8988T (cell line): ENCODE measurements around the gene UHRF1.
"Not testable (repeated sequence)": the region's sequence is repeated elsewhere in the genome, so short reads cannot be mapped to it uniquely, and the experiment has no call there.

ENCODE experiments used
- DNase-seq: peaks from one replicate; pipeline ENCODE4 v3.0.0; 2011

The UHRF1 gene

DNA sequence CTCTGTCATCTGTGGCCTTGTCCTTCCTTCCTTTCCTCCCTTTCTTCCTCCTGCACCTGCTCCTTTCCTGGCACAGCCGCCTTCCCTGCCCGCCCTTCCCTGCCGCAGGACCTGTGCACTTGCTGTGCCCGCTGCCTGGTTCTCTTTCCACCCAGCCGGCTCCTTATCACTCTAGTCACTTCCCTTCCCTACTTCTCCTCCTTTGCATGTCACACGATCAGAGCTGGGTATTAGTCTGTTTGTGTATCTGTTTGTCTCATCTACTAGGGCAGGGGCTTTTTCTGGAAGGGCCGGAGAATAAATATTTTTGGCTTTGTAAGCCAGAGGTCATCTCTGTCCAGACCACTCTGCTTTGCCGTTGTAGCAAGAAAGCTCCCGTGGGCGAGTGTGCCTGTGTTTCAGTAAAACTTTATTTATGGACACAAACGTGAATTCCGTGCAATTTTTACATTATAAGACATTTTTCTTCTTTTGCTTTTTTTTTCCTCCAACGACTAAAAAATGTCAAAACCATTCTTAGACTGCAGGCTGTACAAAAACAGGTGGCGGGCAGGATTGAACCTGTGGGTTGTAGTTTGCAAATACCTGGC lies 65.7 kb downstream of the UHRF1 start:
- no peak for DNase-seq

DNA sequence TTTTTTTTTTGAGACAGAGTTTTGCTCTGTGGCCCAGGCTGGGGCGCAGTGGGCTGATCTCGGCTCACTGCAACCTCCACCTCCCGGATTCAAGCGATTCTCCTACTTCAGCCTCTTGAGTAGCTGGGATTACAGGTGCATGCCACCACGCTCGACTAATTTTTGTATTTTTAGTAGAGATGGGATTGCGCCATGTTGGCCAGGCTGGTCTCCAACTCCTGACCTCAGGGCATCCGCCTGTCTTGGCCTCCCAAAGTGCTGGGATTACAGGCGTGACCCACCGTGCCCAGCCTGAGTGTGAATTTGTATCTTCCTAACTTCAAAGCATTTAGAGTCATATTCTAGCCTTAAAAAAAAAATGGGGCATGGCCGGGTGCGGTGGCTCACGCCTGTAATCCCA lies 66.3 kb downstream of the UHRF1 start:
- not testable (repeated sequence) for DNase-seq

GRCh38 chr19:4976401-4977298 lies 67.3 kb downstream of the UHRF1 start:
- DNase-seq = peak; percentile 56

- peak; percentile 67 for DNase-seq
Measured at GRCh38 chr19:4977299-4978174, 68.2 kb downstream of the UHRF1 start.

DNA sequence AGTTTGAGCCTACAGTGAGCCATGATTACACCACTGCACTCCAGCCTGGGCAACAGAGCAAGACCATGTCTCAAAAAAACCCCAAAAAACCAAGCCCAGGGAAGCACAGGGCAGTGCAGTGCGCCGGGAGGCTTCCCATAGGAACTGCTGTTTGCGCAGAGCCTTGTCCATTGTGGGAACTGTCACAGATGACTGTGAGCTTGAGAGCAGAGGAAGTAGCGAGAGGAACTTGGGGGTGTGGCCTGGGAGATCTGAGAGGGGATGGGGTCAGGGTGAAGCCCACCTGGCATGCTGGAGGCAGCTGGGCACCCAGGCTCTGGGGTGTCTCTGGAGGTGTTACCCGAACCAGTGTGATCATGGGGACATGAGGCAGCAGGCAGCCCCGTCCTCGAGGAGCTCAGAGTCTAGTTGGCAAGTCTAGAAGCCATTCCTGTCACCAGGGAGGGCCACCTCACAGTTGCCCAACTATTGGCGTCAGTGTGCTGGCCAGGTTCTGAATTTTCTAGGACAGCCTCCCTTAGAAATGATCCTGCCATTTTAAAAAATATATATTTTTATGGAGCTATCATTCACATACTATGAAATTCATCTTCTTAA lies 70.0 kb downstream of the UHRF1 start:
- DNase-seq = no peak

DNA sequence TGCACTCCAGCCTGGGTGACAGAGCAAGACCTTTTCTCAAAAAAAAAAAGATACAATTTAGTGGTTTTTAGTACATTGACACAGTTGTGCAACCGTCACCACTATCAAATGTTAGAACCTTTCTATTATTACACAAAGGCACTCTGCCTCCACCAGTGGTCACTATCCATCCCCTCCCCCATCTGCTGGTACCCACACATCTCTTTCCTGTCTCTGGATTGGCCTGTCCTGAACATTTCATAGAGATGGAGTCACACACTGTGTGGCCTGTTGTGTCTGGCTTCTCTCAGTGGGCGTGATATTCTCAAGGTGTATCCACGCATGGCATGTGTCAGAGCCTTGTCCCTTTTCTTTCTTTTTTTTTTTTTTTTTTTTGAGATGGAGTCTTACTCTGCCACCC lies 70.8 kb downstream of the UHRF1 start:
- DNase-seq = no peak

DNA sequence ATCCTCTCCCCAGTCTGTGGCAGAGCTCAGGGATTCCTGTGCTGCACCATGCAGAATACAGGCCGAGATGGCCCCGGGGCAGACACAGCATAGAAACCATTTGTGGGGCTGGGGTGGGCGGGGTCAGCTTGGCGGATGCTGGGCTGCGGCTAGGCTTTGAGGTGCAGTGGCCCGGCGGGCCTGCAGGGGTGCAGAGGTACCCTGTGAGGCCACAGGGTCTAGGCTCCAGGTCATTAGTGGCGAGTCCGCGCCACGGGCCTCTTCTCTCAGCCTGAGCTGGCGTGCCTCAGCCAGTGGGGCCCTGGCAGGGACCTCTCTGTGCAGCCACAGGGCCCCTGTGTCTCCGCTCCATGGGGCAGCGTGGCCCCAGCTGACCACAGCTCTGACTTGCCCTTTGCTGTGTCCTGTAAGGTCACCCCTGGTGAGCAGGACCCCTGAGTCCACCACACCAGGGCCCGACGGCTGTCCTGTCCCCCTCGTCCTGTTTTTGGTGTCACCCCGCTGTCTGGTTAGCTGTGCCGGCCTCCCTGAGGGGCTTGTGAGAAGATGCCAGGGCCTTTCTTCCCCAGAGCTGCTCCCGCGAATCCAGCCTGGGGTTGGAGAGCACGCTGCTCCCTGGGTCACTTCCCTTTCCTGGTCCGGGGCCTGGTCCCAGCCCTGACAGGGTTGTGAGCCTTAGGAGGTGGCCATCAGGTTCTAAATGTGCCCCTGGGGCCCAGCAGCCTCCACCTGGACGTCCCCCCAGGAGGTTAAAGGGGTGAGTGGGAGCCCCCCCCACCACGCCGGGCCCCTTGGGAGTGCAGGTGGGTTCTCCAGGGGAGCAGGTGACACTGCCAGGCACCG lies 71.8 kb downstream of the UHRF1 start:
- no peak for DNase-seq

DNA sequence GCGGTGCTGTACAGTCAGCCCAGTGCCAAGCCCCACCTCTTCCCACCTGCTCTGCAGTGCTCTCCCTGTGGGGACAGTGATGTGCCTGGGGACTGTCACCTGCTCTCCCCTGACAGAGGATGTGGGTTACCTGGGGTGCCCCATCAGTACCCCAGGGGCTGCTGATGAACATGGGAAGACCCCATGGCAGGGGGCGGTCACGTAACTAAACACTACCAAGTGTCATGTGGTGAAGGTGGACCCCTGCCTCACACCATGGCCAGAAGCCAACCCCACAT lies 72.3 kb downstream of the UHRF1 start:
- no peak for DNase-seq

DNA sequence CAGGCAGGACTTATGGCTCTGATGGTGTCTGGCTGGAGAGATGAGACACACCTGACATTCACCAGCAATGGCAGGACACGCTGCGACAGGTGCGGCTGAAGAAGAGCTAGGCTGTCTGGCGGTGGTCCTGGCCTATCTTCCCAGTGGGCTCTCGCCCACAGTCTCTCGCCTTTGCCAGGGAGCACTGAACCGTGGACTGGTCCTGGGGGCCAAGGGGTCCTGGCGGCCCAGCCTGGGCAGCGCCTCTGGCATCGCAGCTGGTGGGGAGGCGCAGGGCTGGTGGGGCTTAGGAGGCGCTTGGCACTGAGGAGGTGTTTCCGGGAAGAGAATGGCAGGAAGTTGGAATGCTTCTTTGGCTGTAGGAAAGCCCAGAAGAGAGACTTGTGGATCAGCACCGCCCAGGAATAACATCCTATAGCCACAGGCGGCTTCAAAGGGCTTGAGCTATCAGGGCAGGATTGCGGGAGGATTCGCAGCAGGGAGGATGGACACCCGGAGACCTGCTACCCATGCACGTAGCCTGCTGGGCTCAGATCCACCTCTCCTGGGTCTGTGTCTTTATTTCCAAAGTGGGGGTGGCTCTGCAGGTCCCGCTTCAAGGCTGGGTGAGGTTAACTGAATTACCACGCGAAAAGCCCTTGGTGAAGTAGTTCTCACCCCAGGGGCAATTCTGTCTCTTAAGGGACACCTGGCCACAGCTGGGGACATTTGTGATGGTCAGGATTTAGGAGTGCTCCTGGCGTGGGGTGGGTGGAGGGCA lies 74.2 kb downstream of the UHRF1 start:
- DNase-seq = no peak

- DNase-seq = no peak
Measured at GRCh38 chr19:4984106-4984380, 74.7 kb downstream of the UHRF1 start.

- DNase-seq = no peak
Measured at GRCh38 chr19:4984438-4984990, 75.2 kb downstream of the UHRF1 start.

- no peak for DNase-seq
Measured at GRCh38 chr19:4985551-4985991, 76.3 kb downstream of the UHRF1 start.

DNA sequence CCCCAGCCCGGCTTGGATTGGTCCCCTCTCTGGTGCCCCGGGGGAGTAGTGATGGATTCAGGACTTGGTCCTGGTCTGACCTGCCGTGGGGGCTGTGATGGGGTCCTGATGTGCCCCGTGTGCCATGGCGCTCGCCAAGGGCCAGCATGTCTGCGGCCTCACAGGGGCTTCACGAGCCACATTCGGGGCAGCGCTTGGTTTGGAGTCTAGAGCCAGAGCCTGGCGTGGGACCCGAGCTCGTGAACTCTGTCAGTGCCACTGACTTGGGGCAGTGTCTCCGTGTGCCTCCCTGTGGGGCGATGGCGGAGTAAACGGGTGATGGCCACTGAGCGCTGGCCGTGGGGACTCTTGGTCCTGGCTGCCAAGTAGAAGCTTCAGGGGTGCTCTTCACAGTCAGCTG lies 76.8 kb downstream of the UHRF1 start:
- no peak for DNase-seq

DNA sequence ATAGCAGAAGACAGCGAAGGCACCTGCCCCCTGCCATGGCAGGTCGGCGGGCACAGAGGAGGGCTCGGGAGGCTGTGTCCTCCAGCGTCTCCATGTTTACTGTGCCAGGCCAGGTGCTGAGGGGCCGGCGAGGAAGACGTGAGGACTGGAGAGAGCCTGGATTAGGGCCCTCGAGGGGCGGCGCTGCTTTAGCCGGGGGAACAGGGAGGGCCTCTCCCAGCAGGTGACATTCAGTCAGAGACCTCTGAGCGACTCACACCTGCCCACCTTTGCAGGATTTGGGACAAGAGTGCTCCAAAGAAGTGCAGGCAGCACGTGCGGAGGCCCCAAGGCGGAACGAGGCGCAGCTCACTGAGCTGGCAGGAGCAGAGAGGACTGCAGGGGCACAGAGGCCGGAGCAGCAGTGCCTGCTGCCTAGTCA lies 77.2 kb downstream of the UHRF1 start:
- DNase-seq = no peak

DNA sequence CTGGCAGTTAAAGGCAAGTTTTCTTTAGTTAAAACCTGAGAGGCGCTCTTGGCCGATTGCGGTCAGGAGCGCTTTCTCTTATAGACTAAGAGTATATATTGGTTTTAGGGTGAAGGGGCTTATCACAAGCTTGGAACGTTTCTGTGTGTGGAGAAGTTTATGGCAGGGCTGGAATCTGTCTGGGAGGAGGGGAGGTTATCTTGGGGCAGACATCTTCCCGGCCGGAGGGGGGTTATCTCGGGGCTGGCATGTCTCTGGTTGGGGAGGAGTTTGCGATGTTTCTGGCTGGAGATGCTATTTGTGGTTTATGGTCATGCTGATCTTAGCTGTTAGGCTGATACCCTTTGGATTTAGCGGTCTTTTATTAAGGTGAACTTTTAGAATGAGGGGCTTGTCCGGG lies 78.0 kb downstream of the UHRF1 start:
- DNase-seq = no peak

GRCh38 chr19:4987692-4988370 lies 78.5 kb downstream of the UHRF1 start:
- no peak for DNase-seq

GRCh38 chr19:4988770-4989251 lies 79.5 kb downstream of the UHRF1 start:
- no peak for DNase-seq

- no peak for DNase-seq
Measured at GRCh38 chr19:4990306-4990705, 81.0 kb downstream of the UHRF1 start.

DNA sequence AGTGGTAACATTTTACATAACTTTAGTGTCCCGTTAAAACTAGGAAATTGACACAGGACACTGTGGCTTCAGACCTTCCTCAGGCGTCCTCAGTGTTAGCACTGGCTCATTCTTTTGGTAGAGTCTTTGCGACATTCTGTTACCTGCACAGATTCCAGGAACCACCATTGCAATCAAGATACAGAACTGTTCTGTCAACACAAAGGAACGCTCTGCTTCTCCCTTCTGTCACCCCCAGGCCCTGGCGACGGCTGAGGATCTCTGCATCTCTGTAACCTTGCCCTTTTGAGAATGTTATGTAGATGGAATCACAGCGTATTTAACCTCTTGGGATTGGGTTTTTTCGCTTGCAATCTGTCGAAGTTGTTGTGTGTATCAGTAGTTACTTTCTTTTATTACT lies 82.2 kb downstream of the UHRF1 start:
- DNase-seq = no peak

DNA sequence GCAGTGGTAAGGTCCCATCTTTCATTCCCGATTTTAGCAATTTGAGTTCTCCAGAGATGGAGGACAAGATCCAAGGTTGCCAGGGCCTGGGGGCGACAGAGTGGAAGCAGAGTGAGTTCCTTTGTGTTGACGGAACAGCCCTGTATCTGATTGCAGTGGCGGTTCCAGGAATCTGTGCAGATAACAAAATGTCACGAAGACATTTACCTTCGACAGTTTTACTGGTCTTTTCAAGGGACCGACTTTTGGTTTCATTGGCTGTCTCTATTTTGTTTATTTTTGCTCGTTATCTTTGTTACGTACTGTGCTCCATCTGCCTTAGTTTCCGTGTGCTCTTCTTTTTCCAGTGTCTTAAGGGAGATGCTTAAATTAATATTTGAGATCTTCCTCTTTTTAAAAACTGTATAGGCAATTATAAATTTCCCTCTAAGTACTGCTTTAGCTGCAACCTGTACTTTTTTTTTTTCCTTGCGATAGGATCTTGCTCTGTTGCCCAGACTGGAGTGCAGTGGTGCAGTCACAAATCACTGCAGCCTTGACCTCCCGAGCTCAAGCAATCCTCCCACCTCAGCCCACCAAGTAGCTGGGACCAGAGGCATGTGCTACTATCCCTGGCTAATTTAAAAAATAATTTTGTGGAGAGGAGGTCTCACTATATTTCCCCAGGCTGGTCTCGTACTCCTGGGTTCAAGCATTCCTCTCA lies 82.8 kb downstream of the UHRF1 start:
- DNase-seq = no peak
